DMS153 (cell line): ENCODE data around the gene SLC6A8.
"Not testable (repeated sequence)": the region's sequence is repeated elsewhere in the genome, so short reads cannot be mapped to it uniquely, and the experiment has no call there.

Experiments
- DNase-seq: peaks from one replicate; lab custom pipeline; 2025; lab: John Stamatoyannopoulos, UW

SLC6A8 gene

GRCh38 chrX:153731117-153731844 is 43.6 kb downstream of the SLC6A8 start:
- no peak for DNase-seq

GRCh38 chrX:153731845-153732215 is 44.1 kb downstream of the SLC6A8 start:
- no peak for DNase-seq

GRCh38 chrX:153732401-153732800 is 44.7 kb downstream of the SLC6A8 start:
- no peak for DNase-seq

GRCh38 chrX:153733651-153734240 is 46.0 kb downstream of the SLC6A8 start:
- DNase-seq = no peak

GRCh38 chrX:153734871-153735270 is 47.1 kb downstream of the SLC6A8 start:
- DNase-seq = no peak

GRCh38 chrX:153735274-153735673 is 47.5 kb downstream of the SLC6A8 start:
- no peak for DNase-seq

GRCh38 chrX:153736071-153736820 is 48.5 kb downstream of the SLC6A8 start:
- no peak for DNase-seq

GRCh38 chrX:153736871-153737441 is 49.2 kb downstream of the SLC6A8 start:
- DNase-seq = no peak

GRCh38 chrX:153738056-153738605 is 50.4 kb downstream of the SLC6A8 start:
- DNase-seq = no peak

GRCh38 chrX:153739754-153740486 is 52.2 kb downstream of the SLC6A8 start:
- DNase-seq = no peak

- DNase-seq = no peak
Observed at GRCh38 chrX:153740631-153741222, 53.0 kb downstream of the SLC6A8 start.

GRCh38 chrX:153741446-153741845 is 53.7 kb downstream of the SLC6A8 start:
- DNase-seq = no peak

- DNase-seq = not testable (repeated sequence)
Observed at GRCh38 chrX:153742111-153742510, 54.4 kb downstream of the SLC6A8 start.

- not testable (repeated sequence) for DNase-seq
Observed at GRCh38 chrX:153742796-153743467, 55.2 kb downstream of the SLC6A8 start.

GRCh38 chrX:153743468-153744209 is 55.9 kb downstream of the SLC6A8 start:
- peak; percentile 88 for DNase-seq

GRCh38 chrX:153744210-153745066 is 56.7 kb downstream of the SLC6A8 start:
- DNase-seq = peak; percentile 42

- not testable (repeated sequence) for DNase-seq
Observed at GRCh38 chrX:153745067-153745433, 57.3 kb downstream of the SLC6A8 start.
